Muscle of leg (tissue), 11 donors: ENCODE measurements around the gene PLEKHF1. TPM values are rescaled to one million over a fixed set of nuclear protein-coding genes. Genes with fewer than 3 reads are reported as not detected.

ENCODE experiments used
- DNase-seq: peaks from one replicate; pipeline ENCODE4 v3.0.0; 2013
- H3K27ac ChIP-seq: one replicate; pipeline ENCODE4 v1.5.1; 2013; ENCODE audit warnings: mild to moderate bottlenecking, low read length, control low read depth
- H3K27me3 ChIP-seq: one replicate; pipeline ENCODE4 v1.6.1; 2013; ENCODE audit warnings: low read length; ENCODE audit not compliant: control insufficient read depth, insufficient read depth
- H3K36me3 ChIP-seq: one replicate; pipeline ENCODE4 v1.6.1; 2013; ENCODE audit warnings: low read length; ENCODE audit not compliant: control insufficient read depth, insufficient read depth
- H3K4me1 ChIP-seq: one replicate; pipeline ENCODE4 v1.6.1; 2013; ENCODE audit warnings: low read length; ENCODE audit not compliant: control insufficient read depth, insufficient read depth
- H3K4me3 ChIP-seq: one replicate; pipeline ENCODE4 v1.5.1; 2013; ENCODE audit warnings: low read length, control low read depth
- H3K9me3 ChIP-seq: replicated peaks from 2 replicates; pipeline ENCODE4 v1.6.1; 2013; ENCODE audit warnings: low read depth, low read length; ENCODE audit not compliant: control insufficient read depth
- WGBS: methylation state at CpG from one replicate; pipeline ENCODE4 v1.1.5; 2013; ENCODE audit warnings: missing lambda C conversion rate; ENCODE audit not compliant: insufficient coverage; 5-methylcytosine and 5-hydroxymethylcytosine counted together
- polyA plus RNA-seq, 8 donors: library from polyadenylated mRNA; unstranded; fragments of 120-200 nt; gene quantifications; one replicate each; pipeline versions ENCODE4 v1.2.1 to v1.2.3, GENCODE V29; 2013; ENCODE audit warnings: inconsistent platforms in 1 of 8, low replicate concordance in 1 of 8; ENCODE audit not compliant: insufficient read length in 8 of 8, insufficient read depth in 1 of 8
- total RNA-seq: library from RNA; stranded (reverse); fragments of 120-200 nt; gene quantifications from one replicate; pipeline ENCODE4 v1.2.4, GENCODE V29; 2013

The PLEKHF1 gene
- total and polyA plus RNA-seq, 9 donors: 3.2 to 7.0 (median 4.5) TPM

DNA sequence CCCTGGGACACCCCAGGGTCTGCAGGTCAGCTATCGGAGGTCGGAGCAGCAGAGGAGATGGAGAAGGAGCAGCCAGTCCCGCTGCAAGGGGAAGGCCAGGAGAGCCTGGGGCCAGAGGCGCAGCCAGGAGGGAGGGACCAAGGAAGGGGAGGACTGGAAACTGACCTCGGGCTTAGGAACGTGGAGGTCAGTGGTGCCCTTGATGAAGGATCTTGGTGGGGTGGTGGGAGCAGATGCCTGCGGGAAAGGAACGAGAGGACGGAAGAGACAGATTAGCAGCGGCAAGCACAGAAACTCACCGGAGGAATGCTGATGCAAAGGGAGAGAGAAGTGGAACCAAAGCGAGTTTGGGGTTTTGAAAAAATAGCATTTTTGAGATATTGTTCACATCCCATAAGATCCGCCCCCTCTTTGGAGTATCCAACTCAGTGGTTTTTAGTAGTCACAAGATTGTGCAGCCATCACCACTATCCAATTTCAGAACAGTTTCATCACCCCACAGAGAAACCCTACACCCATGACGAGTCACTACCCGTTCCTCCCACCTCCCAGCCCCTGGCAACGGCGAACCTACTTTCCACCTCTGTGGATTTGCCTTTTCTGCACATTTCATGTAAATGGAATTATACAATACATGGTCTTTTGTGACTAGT is 22.1 kb downstream of the PLEKHF1 start:
- Histone ChIP-seq H3K27me3 (no peaks in the 10 kb centered on the region), H3K9me3 (peaks cover 3% of the 10 kb centered on the region), H3K4me1 (peaks cover 17% of the 10 kb centered on the region), H3K36me3 (no peaks in the 10 kb centered on the region), H3K27ac (peak overlapping the region; percentile 37), H3K4me3 (no peak overlapping the region)
- DNase-seq: peak; percentile 83
- whole genome bisulfite sequencing: 65% methylated on average over 11 of the region's 17 CpGs

DNA sequence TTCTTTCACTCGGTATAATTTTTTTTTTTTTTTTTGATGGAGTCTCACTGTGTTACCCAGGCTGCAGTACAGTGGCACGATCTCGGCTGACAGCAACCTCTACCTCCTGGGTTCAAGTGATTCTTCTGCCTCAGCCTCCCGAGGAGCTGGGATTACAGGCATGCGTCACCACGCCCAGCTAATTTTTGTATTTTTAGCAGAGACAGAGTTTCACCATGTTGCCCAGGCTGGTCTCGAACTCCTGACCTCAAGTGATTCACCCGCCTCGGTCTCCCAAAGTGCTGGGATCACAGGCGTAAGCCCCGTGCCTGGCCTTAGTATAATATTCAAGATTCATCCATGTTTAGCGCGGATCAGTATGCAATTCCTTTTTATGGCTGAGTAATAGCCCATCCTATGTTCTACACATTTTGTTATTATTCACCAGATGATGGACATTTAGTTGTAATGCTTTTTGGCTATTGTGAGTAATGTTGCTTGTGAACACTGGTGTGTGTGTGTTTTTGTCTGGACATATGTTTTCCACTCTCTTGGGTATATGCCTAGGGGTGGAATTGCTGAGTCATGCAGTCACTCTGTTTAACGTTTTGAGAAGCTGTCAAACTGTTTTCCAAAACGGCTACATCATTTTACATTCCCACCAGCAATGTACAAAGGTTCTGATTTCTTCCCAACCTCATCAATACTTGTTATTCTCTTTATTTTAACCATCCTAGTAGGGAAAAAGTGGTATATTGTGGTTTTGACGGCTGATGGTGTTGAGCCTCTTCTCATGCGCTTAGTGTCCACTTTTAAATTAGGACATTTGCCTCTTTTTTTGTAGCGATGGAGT is 22.9 kb downstream of the PLEKHF1 start:
- WGBS: 85% methylated on average over 9 of the region's 18 CpGs
- no peaks in the 10 kb centered on the region for H3K27me3 ChIP-seq
- no peak overlapping the region for H3K4me3 ChIP-seq
- no peaks in the 10 kb centered on the region for H3K36me3 ChIP-seq
- DNase-seq: no peak
- H3K4me1 ChIP-seq: peaks cover 11% of the 10 kb centered on the region
- no peak overlapping the region for H3K27ac ChIP-seq
- H3K9me3 ChIP-seq: peaks cover 3% of the 10 kb centered on the region

- no peak for DNase-seq
- no peak overlapping the region for H3K4me3 ChIP-seq
- WGBS: 14% methylated on average over 1 of the region's 2 CpGs
- no peak overlapping the region for H3K27ac ChIP-seq
- peaks cover 3% of the 10 kb centered on the region for H3K9me3 ChIP-seq
- peaks cover 19% of the 10 kb centered on the region for H3K4me1 ChIP-seq
- no peaks in the 10 kb centered on the region for H3K27me3 ChIP-seq
- H3K36me3 ChIP-seq: no peaks in the 10 kb centered on the region
Observed at GRCh38 chr19:29690842-29691241, 25.6 kb downstream of the PLEKHF1 start.

- peaks cover 11% of the 10 kb centered on the region for H3K4me1 ChIP-seq
- WGBS: 52% methylated on average over 4 of the region's 5 CpGs
- no peak for DNase-seq
Observed at GRCh38 chr19:29694161-29694560, 28.9 kb downstream of the PLEKHF1 start.

DNA sequence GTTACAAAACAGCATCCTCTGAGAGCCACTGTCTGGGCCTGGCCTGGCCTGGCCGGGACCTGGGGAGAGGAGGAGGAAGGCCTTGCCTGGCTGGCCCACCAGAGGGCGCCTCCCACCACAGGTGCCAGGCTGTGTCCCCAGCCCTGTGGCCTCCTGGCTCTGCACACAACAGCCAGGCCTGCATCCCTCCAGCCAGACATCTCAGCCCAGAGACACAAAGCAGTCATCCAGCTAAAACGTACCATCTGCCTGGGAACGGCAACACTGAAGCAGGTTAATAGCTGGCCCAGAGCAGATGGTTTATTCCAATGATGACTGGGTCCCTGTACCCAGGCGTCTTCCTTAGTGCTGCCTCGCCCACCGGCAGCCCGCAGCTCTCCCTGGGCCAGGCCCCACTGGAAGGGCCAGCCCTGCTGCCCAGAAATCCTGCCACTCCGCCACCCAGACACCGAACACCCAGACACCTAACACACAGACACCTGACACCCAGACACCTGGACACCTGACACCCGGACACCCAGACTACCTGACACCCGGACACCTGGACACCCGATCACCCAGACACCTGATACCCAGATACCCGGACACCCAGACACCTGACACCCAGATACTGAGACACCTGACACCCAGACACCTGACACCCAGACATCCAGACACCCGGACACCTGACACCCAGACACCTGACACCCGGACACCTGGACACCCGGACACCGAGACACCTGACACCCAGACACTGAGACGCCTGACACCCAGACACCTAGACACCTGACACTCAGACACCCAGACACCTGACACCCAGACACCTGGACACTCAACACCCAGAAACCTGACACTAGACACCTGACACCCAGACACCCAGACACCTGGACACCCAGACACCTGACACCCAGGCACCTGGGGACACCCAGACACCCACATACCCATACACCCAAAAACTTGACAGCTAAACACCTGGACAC is 29.7 kb downstream of the PLEKHF1 start:
- no peaks in the 10 kb centered on the region for H3K27me3 ChIP-seq
- peak; percentile 73 for DNase-seq
- no peak overlapping the region for H3K4me3 ChIP-seq
- H3K27ac ChIP-seq: no peak overlapping the region
- peaks cover 3% of the 10 kb centered on the region for H3K9me3 ChIP-seq
- H3K36me3 ChIP-seq: no peaks in the 10 kb centered on the region
- H3K4me1 ChIP-seq: peaks cover 11% of the 10 kb centered on the region
- 61% methylated on average over 14 of the region's 19 CpGs for WGBS

More at GRCh38 chr19:29694161-29694560, 28.9 kb downstream of the PLEKHF1 start:
- Histone ChIP-seq H3K9me3 (peaks cover 3% of the 10 kb centered on the region), H3K27ac (no peak overlapping the region), H3K27me3 (no peaks in the 10 kb centered on the region), H3K36me3 (no peaks in the 10 kb centered on the region), H3K4me3 (no peak overlapping the region)

DNA sequence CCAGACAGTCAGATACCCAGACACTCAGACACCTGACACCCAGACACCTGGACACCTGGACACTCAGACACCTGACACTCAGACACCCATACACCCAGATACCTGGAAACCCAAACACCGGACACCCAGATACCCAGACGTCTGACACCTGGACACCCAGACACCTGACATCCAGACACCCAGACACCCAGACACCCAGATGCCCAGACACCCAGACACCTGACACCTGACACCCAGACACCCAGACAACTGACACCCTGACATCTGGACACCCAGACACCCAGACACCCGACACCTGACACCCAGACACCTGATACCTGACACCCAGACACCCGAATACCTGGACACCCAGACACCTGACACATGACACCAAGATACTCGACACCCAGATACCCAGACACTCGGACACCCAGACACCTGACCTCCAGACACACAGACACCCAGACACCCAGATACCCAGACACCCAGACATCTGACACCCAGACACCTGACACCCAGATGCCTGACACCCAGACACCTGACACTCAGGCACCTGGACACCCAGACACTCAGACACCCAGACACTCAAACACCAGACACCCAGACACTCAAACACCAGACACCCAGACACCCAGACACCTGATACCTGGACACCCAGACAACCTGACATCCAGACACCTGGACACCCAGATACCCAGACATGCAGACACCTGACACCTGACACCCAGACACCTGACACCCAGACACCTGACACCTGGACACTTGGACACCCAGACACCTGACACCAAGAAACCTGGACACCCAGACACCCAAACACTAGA is 30.7 kb downstream of the PLEKHF1 start:
- Histone ChIP-seq H3K4me1 (peaks cover 11% of the 10 kb centered on the region), H3K27ac (no peak overlapping the region), H3K27me3 (no peaks in the 10 kb centered on the region), H3K4me3 (no peak overlapping the region), H3K36me3 (no peaks in the 10 kb centered on the region), H3K9me3 (no peaks in the 10 kb centered on the region)
- no peak for DNase-seq
- WGBS: 82% methylated on average over 6 of the region's 6 CpGs

DNA sequence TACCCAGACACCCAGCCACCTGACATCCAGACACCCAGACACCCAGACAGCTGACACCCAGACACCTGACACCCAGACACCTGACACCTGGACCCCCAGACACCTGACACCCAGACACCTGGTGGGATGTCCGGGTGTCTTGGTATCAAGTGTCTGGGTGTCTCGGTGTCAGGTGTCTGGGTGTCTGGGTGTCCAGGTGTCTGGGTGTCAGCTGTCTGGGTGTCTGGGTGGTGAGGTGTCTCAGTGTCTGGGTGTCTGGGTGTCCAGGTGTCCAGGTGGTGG is 31.2 kb downstream of the PLEKHF1 start:
- 60% methylated on average over 2 of the region's 2 CpGs for WGBS

DNA sequence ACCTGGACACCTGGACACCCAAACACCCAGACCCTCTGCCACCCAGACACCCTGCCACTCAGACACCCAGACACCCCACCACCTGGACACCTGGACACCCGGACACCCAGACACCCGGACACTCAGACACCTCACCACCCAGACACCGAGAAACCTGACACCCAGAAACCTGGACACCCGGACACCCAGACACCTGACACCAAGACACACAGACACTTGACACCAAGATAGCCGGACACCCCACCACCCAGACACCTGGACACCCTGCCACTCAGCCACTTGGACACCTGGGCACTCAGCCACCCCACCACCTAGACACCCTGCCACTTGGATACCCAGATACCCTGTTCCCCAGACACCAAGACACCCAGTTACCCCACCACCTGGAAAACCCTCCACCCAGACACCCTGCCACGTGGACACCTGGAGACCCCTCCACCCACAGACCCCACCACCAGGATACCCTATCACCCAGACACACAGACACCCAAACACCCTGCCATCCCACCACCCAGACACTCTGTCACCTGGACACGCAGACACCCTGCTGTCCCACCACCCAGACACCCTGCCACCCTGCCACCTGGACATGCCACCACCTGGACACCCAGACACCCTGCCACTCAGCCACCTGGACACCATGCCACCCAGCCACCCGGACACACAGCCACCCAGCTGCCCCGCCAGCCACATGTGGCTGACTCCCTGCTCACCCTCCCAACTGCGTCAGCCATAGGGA is 32.4 kb downstream of the PLEKHF1 start:
- H3K36me3 ChIP-seq: peaks cover 9% of the 10 kb centered on the region
- H3K27ac ChIP-seq: no peak overlapping the region
- no peaks in the 10 kb centered on the region for H3K27me3 ChIP-seq
- H3K4me3 ChIP-seq: no peak overlapping the region
- WGBS: 88% methylated on average over 7 of the region's 10 CpGs
- DNase-seq: no peak
- H3K4me1 ChIP-seq: peaks cover 11% of the 10 kb centered on the region
- H3K9me3 ChIP-seq: no peaks in the 10 kb centered on the region

More for the DNA sequence above, 31.2 kb downstream of the PLEKHF1 start:
- Histone ChIP-seq H3K27ac (no peak overlapping the region), H3K4me3 (no peak overlapping the region), H3K27me3 (no peaks in the 10 kb centered on the region), H3K36me3 (no peaks in the 10 kb centered on the region), H3K4me1 (peaks cover 11% of the 10 kb centered on the region), H3K9me3 (no peaks in the 10 kb centered on the region)
- no peak for DNase-seq

DNA sequence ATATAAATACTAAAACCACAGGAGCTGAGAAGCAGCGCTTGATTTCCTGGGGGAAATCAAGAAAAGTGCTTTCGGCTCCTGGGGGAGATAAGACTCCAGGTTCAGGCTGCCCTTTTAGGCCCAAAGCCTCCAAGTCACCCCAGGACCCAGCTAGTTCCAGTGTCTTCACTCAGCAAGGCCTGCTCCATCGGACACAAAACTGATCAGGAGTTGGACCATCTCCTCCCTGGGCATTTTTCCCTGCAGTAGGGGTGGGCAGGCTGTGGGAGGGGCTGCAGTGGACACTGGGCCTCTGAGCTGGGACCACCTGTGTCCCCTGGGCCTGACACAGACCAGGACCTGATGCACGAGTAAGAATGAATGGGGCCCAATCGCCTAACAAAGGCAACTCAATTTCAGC is 34.6 kb downstream of the PLEKHF1 start:
- no peak for DNase-seq
- H3K4me3 ChIP-seq: no peak overlapping the region
- no peaks in the 10 kb centered on the region for H3K27me3 ChIP-seq
- no peaks in the 10 kb centered on the region for H3K9me3 ChIP-seq
- H3K27ac ChIP-seq: no peak overlapping the region
- 62% methylated on average over 3 of the region's 5 CpGs for WGBS
- peaks cover 6% of the 10 kb centered on the region for H3K4me1 ChIP-seq
- peaks cover 17% of the 10 kb centered on the region for H3K36me3 ChIP-seq
